Measurements from ENCODE around the gene EIF3I. TPM values are rescaled to one million over a fixed set of nuclear protein-coding genes. Genes with fewer than 3 reads are reported as not detected.
"Not testable (repeated sequence)": the region's sequence is repeated elsewhere in the genome, so short reads cannot be mapped to it uniquely, and the experiment has no call there.

Gene EIF3I
- total and polyA plus RNA-seq, 2 donors, result 155 to 161 TPM

GRCh38 chr1:32250893-32251716 lies 28.9 kb downstream of the EIF3I start, which contains the start of gene LCK:
Gene LCK (plus strand): TSS chr1:32251265. CDS start chr1:32274330, 23,065 bp downstream.
- H3K27ac ChIP-seq (ENCODE audit: low read depth in 1 of 2, low read length in 1 of 2), result peak within 1 kb of the TSS; percentile 94 to 100
- peaks cover 35 to 97% of the 10 kb centered on the region in 2 donors for H3K4me1 ChIP-seq (ENCODE audit: control insufficient read depth in 2 of 2, insufficient read depth in 2 of 2, low read length in 2 of 2)
- peak within 1 kb of the TSS; percentile 59 to 88 for H3K4me3 ChIP-seq (ENCODE audit: low read length in 2 of 2)
- H3K36me3 ChIP-seq (ENCODE audit: control insufficient read depth in 2 of 2, insufficient read depth in 2 of 2, low read length in 1 of 2), result peaks cover 0 to 16% of the 10 kb centered on the region in 2 donors
- no peaks in the 10 kb centered on the region for H3K27me3 ChIP-seq (ENCODE audit: control insufficient read depth in 2 of 2, insufficient read depth in 1 of 2, low read length in 1 of 2)
- peak in 3 of 9 donors; percentile 76 to 88 (median 80) for DNase-seq (ENCODE audit: low read depth in 6 of 9, low spot score in 9 of 9)
- H3K9me3 ChIP-seq (ENCODE audit: control insufficient read depth in 2 of 2, insufficient read depth in 1 of 2, low read length in 1 of 2), result no peaks in the 10 kb centered on the region
- WGBS, result 16% methylated on average over 25 of the region's 25 CpGs

- DNase-seq (ENCODE audit: low read depth in 6 of 9, low spot score in 9 of 9), result no peak
- peak overlapping the region; percentile 4 to 25 for H3K4me3 ChIP-seq (ENCODE audit: low read length in 2 of 2)
- peak overlapping the region in 1 of 2 donors; percentile 24 for H3K27ac ChIP-seq (ENCODE audit: low read depth in 1 of 2, low read length in 1 of 2)
- 85% methylated on average over 10 of the region's 10 CpGs for WGBS
- H3K27me3 ChIP-seq (ENCODE audit: control insufficient read depth in 2 of 2, insufficient read depth in 1 of 2, low read length in 1 of 2), result no peaks in the 10 kb centered on the region
- H3K36me3 ChIP-seq (ENCODE audit: control insufficient read depth in 2 of 2, insufficient read depth in 2 of 2, low read length in 1 of 2), result peaks cover 3 to 34% of the 10 kb centered on the region in 2 donors
- no peaks in the 10 kb centered on the region for H3K9me3 ChIP-seq (ENCODE audit: control insufficient read depth in 2 of 2, insufficient read depth in 1 of 2, low read length in 1 of 2)
- H3K4me1 ChIP-seq (ENCODE audit: control insufficient read depth in 2 of 2, insufficient read depth in 2 of 2, low read length in 2 of 2), result peaks cover 30 to 76% of the 10 kb centered on the region in 2 donors
Observed at GRCh38 chr1:32255072-32256071, 33.2 kb downstream of the EIF3I start.

DNA sequence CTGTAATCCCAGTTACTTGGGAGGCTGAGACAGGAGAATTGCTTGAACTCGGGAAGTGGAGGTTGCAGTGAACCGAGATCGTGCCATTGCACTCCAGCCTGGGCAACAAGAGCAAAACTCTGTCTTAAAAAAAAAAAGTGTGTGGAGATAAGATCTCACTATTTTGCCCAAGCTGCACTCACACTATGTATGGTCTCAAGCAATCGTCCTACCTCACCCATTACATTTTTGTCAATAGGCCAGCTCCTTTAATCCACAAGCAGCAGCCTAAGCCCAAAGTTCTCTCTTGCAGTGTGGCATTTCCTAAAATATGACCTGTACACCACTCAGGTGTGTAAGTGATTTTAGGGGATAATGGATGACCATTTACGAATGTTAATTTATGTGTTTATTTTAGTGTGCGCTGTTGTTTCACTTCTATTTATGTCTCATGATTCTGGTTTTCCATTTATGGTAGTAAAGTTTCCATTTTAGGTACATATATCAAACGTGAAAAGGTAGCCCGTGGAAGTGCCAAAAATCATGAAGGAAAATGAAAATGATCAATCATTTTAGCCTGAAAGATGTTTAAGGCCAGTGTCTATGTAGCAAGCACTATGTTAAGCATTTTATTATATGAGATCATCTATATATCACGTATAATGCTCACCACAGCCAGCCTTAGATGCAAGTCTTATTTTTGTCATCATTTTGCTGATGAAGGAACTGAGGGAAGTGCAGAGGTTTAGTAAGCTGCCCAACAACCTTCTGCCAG lies 34.4 kb downstream of the EIF3I start:
- 82% methylated on average over 9 of the region's 9 CpGs for WGBS
- H3K4me1 ChIP-seq (ENCODE audit: control insufficient read depth in 2 of 2, insufficient read depth in 2 of 2, low read length in 2 of 2), result peaks cover 30 to 63% of the 10 kb centered on the region in 2 donors
- no peak overlapping the region for H3K27ac ChIP-seq (ENCODE audit: low read depth in 1 of 2, low read length in 1 of 2)
- H3K36me3 ChIP-seq (ENCODE audit: control insufficient read depth in 2 of 2, insufficient read depth in 2 of 2, low read length in 1 of 2), result peaks cover 12 to 46% of the 10 kb centered on the region in 2 donors
- H3K27me3 ChIP-seq (ENCODE audit: control insufficient read depth in 2 of 2, insufficient read depth in 1 of 2, low read length in 1 of 2), result no peaks in the 10 kb centered on the region
- no peak for DNase-seq (ENCODE audit: low read depth in 6 of 9, low spot score in 9 of 9)
- H3K4me3 ChIP-seq (ENCODE audit: low read length in 2 of 2), result no peak overlapping the region
- H3K9me3 ChIP-seq (ENCODE audit: control insufficient read depth in 2 of 2, insufficient read depth in 1 of 2, low read length in 1 of 2), result no peaks in the 10 kb centered on the region

- DNase-seq (ENCODE audit: low read depth in 6 of 9, low spot score in 9 of 9), result no peak
- H3K9me3 ChIP-seq (ENCODE audit: control insufficient read depth in 2 of 2, insufficient read depth in 1 of 2, low read length in 1 of 2), result no peaks in the 10 kb centered on the region
- 96% methylated on average over 6 of the region's 6 CpGs for WGBS
- H3K4me3 ChIP-seq (ENCODE audit: low read length in 2 of 2), result no peak overlapping the region
- no peak overlapping the region for H3K27ac ChIP-seq (ENCODE audit: low read depth in 1 of 2, low read length in 1 of 2)
- H3K36me3 ChIP-seq (ENCODE audit: control insufficient read depth in 2 of 2, insufficient read depth in 2 of 2, low read length in 1 of 2), result peaks cover 12 to 47% of the 10 kb centered on the region in 2 donors
- no peaks in the 10 kb centered on the region for H3K27me3 ChIP-seq (ENCODE audit: control insufficient read depth in 2 of 2, insufficient read depth in 1 of 2, low read length in 1 of 2)
- H3K4me1 ChIP-seq (ENCODE audit: control insufficient read depth in 2 of 2, insufficient read depth in 2 of 2, low read length in 2 of 2), result peaks cover 30 to 58% of the 10 kb centered on the region in 2 donors
Observed at GRCh38 chr1:32257227-32257508, 35.0 kb downstream of the EIF3I start.

GRCh38 chr1:32263236-32263593 lies 41.0 kb downstream of the EIF3I start:
- 97% methylated on average over 4 of the region's 4 CpGs for WGBS
- not testable (repeated sequence) for H3K9me3 ChIP-seq (ENCODE audit: control insufficient read depth in 2 of 2, insufficient read depth in 1 of 2, low read length in 1 of 2); DNase-seq (ENCODE audit: low read depth in 6 of 9, low spot score in 9 of 9); H3K27me3 ChIP-seq (ENCODE audit: control insufficient read depth in 2 of 2, insufficient read depth in 1 of 2, low read length in 1 of 2); H3K4me3 ChIP-seq (ENCODE audit: low read length in 2 of 2)
- peaks cover 9 to 43% of the 10 kb centered on the region in 2 donors for H3K4me1 ChIP-seq (ENCODE audit: control insufficient read depth in 2 of 2, insufficient read depth in 2 of 2, low read length in 2 of 2)
- peaks cover 14 to 33% of the 10 kb centered on the region in 2 donors for H3K36me3 ChIP-seq (ENCODE audit: control insufficient read depth in 2 of 2, insufficient read depth in 2 of 2, low read length in 1 of 2)
- peak overlapping the region; percentile 25 to 64 for H3K27ac ChIP-seq (ENCODE audit: low read depth in 1 of 2, low read length in 1 of 2)

GRCh38 chr1:32263744-32264143 lies 41.5 kb downstream of the EIF3I start:
- 62% methylated on average over 4 of the region's 4 CpGs for WGBS
- no peaks in the 10 kb centered on the region for H3K9me3 ChIP-seq (ENCODE audit: control insufficient read depth in 2 of 2, insufficient read depth in 1 of 2, low read length in 1 of 2)
- H3K4me3 ChIP-seq (ENCODE audit: low read length in 2 of 2), result no peak overlapping the region
- H3K27ac ChIP-seq (ENCODE audit: low read depth in 1 of 2, low read length in 1 of 2), result peak overlapping the region; percentile 25 to 64
- H3K36me3 ChIP-seq (ENCODE audit: control insufficient read depth in 2 of 2, insufficient read depth in 2 of 2, low read length in 1 of 2), result peaks cover 14 to 32% of the 10 kb centered on the region in 2 donors
- peaks cover 9 to 42% of the 10 kb centered on the region in 2 donors for H3K4me1 ChIP-seq (ENCODE audit: control insufficient read depth in 2 of 2, insufficient read depth in 2 of 2, low read length in 2 of 2)
- peak in 1 of 9 donors; percentile 66 for DNase-seq (ENCODE audit: low read depth in 6 of 9, low spot score in 9 of 9)
- H3K27me3 ChIP-seq (ENCODE audit: control insufficient read depth in 2 of 2, insufficient read depth in 1 of 2, low read length in 1 of 2), result no peaks in the 10 kb centered on the region

GRCh38 chr1:32265846-32266245 lies 43.6 kb downstream of the EIF3I start:
- Histone ChIP-seq H3K27me3 (ENCODE audit: control insufficient read depth in 2 of 2, insufficient read depth in 1 of 2, low read length in 1 of 2) (no peaks in the 10 kb centered on the region), H3K9me3 (ENCODE audit: control insufficient read depth in 2 of 2, insufficient read depth in 1 of 2, low read length in 1 of 2) (no peaks in the 10 kb centered on the region), H3K4me3 (ENCODE audit: low read length in 2 of 2) (no peak overlapping the region), H3K4me1 (ENCODE audit: control insufficient read depth in 2 of 2, insufficient read depth in 2 of 2, low read length in 2 of 2) (peaks cover 9 to 43% of the 10 kb centered on the region in 2 donors), H3K36me3 (ENCODE audit: control insufficient read depth in 2 of 2, insufficient read depth in 2 of 2, low read length in 1 of 2) (peaks cover 10 to 26% of the 10 kb centered on the region in 2 donors), H3K27ac (ENCODE audit: low read depth in 1 of 2, low read length in 1 of 2) (peak overlapping the region; percentile 42 to 60)
- WGBS, result 98% methylated on average over 9 of the region's 9 CpGs
- DNase-seq (ENCODE audit: low read depth in 6 of 9, low spot score in 9 of 9), result no peak

GRCh38 chr1:32266921-32267591 lies 44.8 kb downstream of the EIF3I start:
- peak overlapping the region; percentile 49 to 80 for H3K27ac ChIP-seq (ENCODE audit: low read depth in 1 of 2, low read length in 1 of 2)
- H3K9me3 ChIP-seq (ENCODE audit: control insufficient read depth in 2 of 2, insufficient read depth in 1 of 2, low read length in 1 of 2), result no peaks in the 10 kb centered on the region
- 81% methylated on average over 7 of the region's 7 CpGs for WGBS
- H3K27me3 ChIP-seq (ENCODE audit: control insufficient read depth in 2 of 2, insufficient read depth in 1 of 2, low read length in 1 of 2), result no peaks in the 10 kb centered on the region
- peaks cover 6 to 28% of the 10 kb centered on the region in 2 donors for H3K36me3 ChIP-seq (ENCODE audit: control insufficient read depth in 2 of 2, insufficient read depth in 2 of 2, low read length in 1 of 2)
- H3K4me3 ChIP-seq (ENCODE audit: low read length in 2 of 2), result no peak overlapping the region
- peak in 2 of 9 donors; percentile 46 to 69 for DNase-seq (ENCODE audit: low read depth in 6 of 9, low spot score in 9 of 9)
- H3K4me1 ChIP-seq (ENCODE audit: control insufficient read depth in 2 of 2, insufficient read depth in 2 of 2, low read length in 2 of 2), result peaks cover 9 to 55% of the 10 kb centered on the region in 2 donors
